HG03103 (cell line): ENCODE results near the gene SPSB1.
A peak's percentile ranks its signal among the peaks of the same experiment; 100 is the strongest.

Experiments used
- ATAC-seq: cut with Tn5 transposase; IDR thresholded peaks from one replicate; pipeline ENCODE4 v1.9.1; 2021; ENCODE audit warnings: low read depth; ENCODE audit not compliant: unreplicated experiment

The SPSB1 gene

GRCh38 chr1:9413071-9413876 lies 120.6 kb downstream of the SPSB1 start:
- peak; percentile 57 for ATAC-seq

DNA sequence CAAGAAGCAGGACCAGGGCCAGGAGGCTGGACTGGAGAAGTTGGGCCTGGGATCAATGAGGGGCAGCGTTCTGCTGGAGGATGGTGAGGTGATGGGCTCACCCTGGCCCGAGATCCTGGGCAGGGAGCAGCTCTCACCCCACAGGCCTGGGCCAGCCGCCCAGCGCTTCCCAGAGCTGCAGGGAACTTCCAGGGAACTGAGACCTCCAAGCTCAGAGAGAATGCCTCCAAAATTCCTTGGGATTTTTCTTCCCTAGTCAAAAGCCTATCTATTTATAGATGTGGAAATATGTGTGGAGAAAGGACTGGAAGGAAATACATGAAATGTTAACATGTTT lies 121.2 kb downstream of the SPSB1 start:
- peak; percentile 11 for ATAC-seq

- no peak for ATAC-seq
Measured at GRCh38 chr1:9416506-9416905, 123.8 kb downstream of the SPSB1 start.

DNA sequence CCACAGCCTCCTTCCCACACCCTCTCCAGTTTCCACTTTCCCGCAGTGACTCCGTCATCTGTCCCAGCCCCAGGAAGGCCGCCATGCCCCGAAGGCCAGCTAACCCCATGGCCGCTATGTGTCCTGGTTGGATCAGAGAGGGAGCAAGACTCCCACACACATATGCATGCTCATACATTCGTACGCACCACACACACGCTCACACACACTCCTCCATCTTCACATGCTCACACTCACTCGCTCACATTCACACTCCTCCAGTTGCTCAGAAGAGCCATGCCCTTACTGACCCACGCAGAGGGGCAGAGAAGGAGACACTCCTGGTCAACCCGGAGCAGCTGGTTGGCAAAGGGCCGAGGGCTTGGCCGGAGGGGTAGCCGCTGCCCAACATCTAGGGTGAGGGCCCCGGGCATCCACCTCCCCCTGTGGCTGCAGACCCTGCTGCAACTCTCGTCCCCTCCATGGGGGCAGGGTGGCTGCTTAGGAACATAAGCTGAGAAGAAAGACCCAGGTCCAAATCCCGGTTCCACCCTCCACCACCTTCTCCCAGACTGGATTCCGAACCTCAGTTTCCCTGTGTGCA lies 124.3 kb downstream of the SPSB1 start:
- ATAC-seq = no peak

- no peak for ATAC-seq
Measured at GRCh38 chr1:9417695-9418094, 125.0 kb downstream of the SPSB1 start.

DNA sequence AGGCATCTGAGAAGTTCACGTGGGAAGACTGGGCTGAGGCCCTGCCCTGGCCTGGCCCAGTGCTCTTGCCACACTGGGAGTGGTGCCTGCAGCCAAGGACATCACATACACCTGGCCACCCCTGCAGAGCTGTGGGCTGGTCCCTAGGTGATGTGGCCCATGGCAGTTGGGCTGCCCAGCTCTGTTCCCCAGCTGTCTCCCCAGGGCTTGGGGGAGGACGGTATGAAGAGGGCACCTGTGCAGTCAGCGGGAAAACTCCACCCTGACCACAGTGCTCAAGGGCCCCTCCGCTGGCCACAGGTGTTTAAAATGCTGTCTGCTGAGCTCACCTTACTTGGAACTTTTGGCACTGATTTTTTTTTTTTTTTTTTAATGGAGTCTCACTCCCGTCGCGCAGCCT lies 126.2 kb downstream of the SPSB1 start:
- ATAC-seq = no peak
